ENCODE data around the gene NSUN2. TPM values are rescaled to one million over a fixed set of nuclear protein-coding genes. Genes with fewer than 3 reads are reported as not detected.

Gene NSUN2
- total RNA-seq, 1 donor from 2014 or later, result 48.9 TPM

DNA sequence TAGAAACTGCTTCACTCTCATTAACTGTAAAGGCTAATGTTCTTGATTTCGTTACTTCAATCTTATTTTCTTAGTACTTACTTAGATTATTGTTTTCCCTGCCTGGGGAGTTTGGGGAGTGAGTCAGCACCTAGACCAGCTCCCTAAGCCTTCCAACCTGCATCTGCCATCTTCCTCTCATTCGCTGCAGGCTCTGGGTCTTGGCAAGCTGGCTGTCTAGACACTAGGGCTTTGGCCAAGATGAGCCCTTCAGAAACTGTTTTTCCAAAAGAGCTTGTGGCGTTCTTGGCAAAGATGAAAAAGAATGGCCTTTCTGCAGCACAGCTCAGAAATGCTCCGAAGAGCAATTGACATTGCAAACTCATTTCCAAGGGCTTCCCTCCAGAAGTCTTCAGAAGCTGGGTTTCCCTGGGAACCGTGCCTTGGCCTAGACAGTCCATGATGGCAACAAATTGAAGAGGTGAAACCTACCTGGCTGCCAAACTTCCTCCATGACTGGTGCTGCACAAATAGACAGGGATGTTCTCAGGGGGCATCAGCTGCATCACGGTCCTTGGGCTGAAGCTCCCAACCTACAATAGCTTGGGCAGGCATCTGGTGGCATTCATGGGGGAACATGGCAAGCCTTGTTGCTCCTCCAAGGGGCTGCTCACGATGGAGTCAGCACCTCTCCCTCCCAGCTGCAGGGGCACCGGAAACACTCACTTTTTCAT lies 76.6 kb downstream of the NSUN2 start:
- DNase-seq, result no peak

DNA sequence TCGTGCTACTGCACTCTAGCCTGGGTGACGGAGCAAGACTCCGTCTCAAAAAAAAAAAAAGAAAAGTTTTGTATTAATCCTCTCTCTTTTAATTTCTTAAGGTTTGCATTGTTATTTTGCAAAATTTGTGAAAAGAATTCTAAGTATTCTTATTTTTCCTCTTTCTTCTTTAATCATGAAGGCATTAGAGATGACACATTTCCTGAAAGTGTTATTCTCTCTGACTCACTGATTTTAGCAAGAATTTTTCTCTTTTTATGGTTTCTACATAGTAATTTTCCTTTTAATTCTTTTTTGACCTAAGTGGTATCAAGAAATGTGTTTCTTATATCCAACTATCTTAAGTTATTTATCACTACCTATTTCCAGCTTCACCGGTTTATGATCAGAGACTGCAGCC lies 78.0 kb downstream of the NSUN2 start:
- DNase-seq, result no peak

DNA sequence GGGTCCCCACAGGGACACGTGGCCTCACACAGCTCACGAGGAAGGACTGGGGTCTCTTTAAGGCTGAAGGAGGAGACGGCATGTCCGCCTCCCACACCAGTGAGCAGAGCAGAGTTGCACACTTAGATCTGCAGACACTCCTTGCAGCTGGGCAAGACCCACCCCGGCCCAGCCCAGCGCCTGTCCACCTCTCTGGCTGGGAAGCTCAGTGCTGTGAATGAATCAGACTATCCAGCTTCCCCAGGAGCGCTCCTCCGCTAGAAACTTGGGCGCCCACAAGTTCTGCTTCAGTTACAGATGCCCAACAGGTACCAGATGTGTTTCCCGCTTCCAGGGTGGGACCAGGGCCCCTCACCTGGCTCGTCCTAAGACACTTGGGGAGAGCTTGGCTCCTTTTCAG lies 78.9 kb downstream of the NSUN2 start:
- no peak for DNase-seq

DNA sequence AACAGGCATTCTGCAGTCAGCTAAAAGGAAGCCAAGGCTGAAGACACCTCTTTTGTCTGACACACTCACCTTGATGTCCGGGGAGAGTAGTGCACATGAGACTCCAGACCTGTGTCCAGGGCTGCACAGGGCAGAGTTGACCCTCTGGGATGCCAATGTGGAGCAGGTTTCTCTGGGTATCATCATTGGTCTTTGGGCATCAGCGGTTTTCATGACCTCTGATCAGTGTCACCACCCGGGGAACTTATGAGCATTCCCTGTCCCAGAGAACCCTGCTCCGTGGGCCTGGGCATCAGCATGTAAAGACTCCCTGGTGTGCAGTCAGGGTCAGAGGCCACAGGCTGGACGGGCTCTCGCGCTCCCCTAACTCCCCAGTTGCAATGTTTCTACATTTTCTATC lies 80.2 kb downstream of the NSUN2 start:
- DNase-seq, result no peak

DNA sequence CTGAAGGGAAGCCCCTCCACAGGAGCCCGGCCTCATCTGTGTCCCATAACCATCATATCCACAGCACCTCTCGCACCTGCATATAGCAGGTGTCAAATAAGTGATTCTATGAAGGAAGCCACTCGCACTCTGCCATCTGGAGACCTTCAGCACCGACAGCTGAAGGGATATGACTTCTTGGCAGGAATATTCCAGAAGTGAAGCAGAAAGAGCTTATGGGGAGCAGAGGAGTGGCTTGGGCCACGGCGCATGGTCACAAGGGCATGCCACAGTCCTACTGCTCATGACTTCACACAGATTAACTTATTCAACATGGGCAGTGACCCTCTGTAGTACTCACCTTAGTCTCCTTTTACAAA lies 80.9 kb downstream of the NSUN2 start:
- no peak for DNase-seq

DNA sequence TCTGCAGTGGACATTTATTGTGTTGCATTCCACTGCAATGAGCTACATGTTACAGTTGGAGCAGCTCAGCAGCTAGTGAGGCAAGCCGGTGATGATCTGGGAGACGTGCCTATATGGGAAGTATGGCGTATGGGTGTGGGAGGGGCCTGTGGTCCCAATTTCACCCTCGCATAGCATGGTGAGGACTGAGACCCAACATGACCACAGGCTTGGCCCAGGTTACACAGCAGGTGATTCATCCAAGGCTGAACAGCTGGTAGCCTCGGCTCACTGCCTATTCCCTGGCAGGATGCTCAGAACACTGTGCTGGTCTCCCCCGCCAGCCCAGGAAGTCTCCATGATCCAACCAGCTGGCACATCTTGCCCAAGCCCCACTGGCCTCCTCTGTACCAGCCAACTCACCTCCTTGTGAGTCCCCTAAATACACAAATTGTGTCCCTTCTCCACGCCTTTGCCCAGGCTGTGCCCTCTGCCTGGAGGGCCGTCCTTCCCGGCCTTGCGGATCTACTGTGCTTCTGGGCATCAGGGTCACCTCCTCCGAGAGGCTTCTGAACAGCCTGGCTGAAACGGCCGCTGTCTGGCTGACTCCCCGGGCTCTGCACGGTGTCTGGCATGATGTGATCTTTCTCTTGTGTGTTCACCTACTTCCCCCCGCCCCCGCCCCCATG lies 81.4 kb downstream of the NSUN2 start:
- no peak for DNase-seq

DNA sequence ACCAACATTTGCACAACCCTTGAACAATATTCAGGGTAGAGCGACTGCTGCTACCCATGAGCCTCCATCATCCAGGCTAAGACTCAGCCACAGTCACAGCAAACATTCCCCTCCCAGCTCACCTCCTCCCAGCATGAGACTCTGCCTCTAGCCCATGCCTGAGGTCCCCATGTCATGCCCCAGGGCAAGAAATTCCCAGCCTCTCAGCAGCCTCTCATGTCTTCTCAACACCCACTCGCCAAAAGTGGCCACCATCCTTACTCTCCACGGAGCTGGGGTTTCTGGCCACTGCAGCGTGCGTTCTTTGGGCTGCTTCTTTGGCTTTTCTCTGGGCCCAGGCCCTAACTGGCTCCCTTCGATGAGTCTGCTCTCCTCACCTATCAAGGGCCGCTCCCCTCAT lies 82.2 kb downstream of the NSUN2 start:
- no peak for DNase-seq

Other genes starting within 250 kb of the NSUN2 start
- gene UBE2QL1, start 184.2 kb downstream of the NSUN2 start, total RNA-seq, result 0.89 TPM
- gene SRD5A1, start 396 bp upstream of the NSUN2 start, total RNA-seq, result 6.0 TPM
- gene TENT4A, start 80.4 kb upstream of the NSUN2 start, total RNA-seq, result 25.1 TPM